SKM-1 (cell line): ENCODE data around the gene GPC6.
"Not testable (repeated sequence)": the region's sequence is repeated elsewhere in the genome, so short reads cannot be mapped to it uniquely, and the experiment has no call there.

Source experiments
- DNase-seq: peaks from one replicate; lab custom pipeline; 2025; ENCODE audit not compliant: unreplicated experiment; lab: John Stamatoyannopoulos, UW

Gene GPC6

GRCh38 chr13:93226623-93227279 lies at the start of gene GPC6:
Gene GPC6, plus strand, starts transcription at chr13:93226807.
- DNase-seq, result peak; percentile 67

- DNase-seq, result no peak
Measured at GRCh38 chr13:93180356-93180969, 46.1 kb upstream of the GPC6 start.

DNA sequence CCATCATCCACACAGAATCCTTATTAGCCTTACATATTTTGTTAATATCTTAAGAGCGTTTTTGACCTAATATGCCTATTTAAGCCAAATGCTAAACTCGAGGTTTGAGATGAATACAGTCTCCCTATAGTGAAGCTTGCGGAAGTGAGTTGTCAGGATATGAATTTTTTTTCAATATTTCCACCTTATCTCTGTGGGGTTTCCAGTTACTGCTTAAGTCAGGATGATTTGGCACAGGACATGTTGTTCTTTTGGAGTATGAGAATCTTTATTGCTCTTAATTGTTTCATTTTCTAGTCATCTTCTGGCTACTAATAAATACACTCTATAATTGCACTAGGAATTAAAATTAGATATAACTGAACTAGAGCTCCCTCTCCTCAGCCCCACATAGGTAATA lies 44.2 kb upstream of the GPC6 start:
- no peak for DNase-seq

- DNase-seq, result no peak
Measured at GRCh38 chr13:93183302-93183701, 43.3 kb upstream of the GPC6 start.

DNA sequence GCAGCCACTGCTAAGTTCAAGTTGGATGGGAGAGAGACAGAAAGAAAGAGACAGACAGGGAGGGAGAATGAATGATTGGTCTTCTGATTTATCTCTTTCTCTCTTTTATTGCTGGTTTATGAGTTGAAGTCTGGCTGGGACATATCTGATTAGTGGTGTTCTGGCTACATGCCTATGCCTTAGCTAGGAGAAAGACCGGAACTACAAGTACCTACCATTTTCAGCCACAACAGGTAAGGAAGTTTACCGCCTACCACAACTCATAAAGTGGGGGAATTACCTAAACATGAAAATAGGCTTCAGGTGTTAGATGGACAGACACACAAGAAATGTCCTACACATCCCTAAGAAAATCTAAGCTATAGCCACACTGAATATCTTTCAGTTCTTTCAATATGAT lies 36.6 kb upstream of the GPC6 start:
- no peak for DNase-seq

DNA sequence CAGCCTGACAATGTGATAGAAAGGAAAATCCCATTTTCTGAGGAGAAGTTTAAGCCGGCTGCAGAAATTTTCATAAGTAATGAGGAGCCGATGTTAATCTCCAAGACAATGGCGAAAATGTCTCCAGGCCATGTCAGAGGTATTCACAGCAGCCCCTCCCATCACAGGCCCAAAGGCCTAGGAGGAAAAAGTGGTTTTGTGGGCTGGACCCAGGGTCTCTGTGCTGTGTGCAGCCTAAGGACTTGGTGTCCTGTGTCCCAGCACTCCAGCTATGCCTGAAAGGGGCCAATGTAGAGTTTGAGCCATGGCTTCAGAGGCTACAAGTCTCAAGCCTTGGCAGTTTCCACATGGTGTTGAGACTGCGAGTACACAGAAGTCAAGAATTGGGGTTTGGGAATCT lies 32.9 kb upstream of the GPC6 start:
- no peak for DNase-seq

- no peak for DNase-seq
Measured at GRCh38 chr13:93199856-93200255, 26.8 kb upstream of the GPC6 start.

DNA sequence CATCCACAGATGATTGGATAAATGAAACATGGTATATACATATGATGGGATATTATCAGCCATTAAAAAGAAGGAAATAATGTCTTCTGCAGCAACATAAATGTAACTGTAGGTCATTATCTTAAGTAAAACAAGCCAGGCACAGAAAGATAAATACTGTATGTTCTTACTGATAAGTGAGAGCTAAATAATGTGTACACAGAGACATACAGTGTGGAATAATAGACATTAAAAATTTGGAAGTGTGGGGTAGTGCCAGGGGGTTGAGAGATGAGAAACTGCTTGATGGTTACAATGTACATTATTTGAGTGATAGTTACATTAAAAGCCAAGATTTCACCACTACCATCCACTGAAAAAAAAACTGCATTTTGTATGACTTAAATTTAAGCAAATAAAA lies 26.0 kb upstream of the GPC6 start:
- no peak for DNase-seq

GRCh38 chr13:93201992-93202558 lies 24.5 kb upstream of the GPC6 start:
- no peak for DNase-seq

DNA sequence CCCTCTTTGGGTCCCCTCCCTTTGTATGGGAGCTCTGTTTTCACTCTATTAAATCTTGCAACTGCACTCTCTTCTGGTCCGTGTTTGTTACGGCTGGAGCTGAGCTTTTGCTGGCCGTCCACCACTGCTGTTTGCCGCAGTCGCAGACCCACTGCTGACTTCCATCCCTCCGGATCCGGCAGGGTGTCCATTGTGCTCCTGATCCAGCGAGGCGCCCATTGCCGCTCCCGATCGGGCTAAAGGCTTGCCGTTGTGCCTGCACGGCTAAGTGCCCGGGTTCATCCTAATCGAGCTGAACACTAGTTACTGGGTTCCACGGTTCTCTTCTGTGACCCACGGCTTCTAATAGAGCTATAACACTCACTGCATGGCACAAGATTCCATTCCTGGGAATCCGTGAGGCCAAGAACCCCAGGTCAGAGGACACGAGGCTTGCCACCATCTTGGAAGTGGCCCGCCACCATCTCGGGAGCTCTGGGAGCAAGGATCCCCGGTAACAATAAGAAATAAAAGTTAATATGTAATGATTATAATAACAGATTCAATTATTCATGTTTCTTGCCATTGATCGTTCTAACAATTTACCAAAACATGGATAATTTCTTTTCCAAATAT lies 19.7 kb upstream of the GPC6 start:
- DNase-seq, result not testable (repeated sequence)

DNA sequence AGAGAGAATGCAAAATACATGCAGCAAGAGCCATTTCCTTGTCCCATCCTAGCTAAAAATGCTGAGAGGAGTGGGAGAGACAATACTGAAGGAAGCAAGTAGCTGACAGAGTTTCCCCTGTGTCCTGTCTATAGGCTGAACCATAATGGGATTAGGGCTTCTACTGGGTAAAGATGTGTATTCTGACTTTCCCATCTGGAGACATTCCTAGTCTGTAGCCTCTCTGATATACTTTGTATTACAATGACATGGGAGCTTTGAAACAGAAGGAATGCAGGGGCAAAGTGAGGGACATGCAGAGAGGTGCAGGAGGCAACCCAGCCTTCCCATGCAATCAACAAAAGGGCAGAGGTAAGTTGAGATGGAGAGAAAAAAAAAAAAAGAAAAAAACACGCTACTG lies 10.5 kb upstream of the GPC6 start:
- no peak for DNase-seq

DNA sequence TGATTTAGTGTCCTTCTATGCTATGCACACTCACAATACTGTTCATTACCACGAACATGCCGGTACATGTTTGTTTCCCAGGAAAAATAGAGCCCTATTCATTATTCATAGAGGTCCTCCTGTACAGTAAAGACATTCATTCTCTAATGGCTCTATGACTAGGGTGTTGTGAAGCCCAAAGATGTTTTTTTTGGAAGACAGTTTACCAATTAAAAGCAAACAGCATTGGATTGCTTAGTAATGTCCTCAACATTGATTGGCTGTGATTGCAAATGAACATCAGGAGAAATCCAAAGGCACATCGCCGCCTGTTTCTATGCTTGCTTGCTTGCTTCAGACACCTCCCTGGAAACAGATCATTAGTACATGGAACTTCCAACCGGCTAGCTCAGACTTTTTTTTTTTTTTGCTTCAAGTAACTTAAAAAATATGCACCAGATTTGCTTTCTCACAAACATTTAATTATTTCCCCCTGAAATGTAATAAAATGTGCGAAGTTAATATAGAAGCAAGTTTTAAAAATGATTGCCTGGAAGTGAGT lies 8.8 kb upstream of the GPC6 start:
- DNase-seq, result no peak

- no peak for DNase-seq
Measured at GRCh38 chr13:93218583-93218982, 8.0 kb upstream of the GPC6 start.

DNA sequence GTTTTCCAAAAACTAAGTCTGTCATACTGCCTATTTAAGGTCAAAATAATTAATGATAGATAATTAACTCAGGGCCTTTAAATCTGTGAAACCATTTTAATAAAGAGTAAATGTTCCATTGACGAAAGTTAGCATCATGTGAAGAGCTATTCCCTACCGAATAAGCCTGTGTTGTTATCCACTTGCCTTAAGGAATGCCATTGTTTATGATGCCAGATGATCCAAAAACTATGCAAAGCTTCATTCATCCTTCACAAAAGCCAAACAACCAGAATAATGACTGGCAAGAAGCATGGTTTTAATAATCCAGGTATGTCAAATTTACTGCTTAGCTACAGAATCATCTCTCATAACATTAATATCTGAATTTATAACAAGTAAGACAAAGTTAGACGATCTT lies 6.5 kb upstream of the GPC6 start:
- no peak for DNase-seq

DNA sequence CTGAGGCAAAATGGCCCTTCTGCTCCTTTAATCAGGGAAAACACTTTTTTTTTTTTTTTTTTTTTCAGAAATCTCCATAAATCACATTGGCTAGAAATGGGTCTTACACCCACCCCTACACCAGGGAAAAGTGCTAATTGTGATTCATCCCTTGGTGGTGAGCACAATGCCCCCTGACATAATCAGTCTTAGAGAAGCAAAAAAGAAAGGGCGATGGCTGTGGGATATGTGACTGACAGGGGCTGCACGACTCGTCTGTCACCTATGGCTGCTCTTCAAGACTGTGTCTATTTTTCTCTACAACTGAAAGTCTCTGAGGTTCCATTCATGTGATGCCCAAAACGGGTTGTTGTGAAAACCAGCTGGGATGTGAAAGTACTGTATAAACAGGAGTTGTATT lies 3.6 kb upstream of the GPC6 start:
- DNase-seq, result no peak

- DNase-seq, result no peak
Measured at GRCh38 chr13:93224535-93224934, 2.1 kb upstream of the GPC6 start.

DNA sequence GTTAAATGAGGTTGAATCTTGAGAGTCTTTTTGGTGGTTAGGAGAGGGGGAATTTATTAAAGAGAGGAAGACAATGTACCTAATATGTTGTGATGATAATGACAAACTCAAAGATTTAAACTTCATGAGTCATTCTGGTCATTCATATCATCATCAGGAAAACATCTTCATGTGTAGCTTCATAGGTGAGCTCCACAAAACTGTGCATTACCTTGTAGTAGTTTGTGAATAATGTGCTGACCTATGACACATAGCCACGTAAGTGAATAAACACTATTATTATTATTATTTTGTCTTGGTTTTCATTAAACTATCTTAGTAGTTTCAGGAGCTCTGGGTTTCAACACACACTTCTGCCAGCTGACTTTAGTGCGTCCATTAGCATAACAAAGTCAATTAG lies 997 bp upstream of the GPC6 start:
- no peak for DNase-seq

DNA sequence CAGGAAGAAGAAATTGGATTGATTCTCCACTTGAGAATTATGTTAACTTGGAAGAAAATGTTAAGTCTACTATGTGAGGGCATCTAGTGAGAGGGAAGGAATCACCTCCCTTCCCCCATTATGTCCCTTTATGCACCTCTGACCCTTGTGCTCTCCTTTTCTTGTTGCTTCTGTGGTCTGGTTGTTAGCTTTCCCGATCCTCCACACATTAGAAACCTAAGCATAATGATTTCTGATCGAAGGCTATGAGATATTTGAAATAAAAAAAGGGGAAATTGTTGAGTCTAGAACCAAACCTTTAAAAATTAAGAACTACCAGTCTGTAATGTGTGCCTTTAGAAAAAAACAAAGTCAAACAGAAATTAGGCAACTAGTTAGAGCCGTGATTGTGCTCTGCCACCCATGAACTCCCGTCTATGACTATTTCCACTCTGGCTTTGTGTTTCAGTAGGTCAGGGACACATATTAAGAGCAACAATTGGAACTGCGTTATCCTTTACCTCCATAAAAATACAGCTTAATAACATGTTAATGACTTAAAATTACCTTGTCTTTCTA lies 463 bp upstream of the GPC6 start:
- DNase-seq, result no peak

DNA sequence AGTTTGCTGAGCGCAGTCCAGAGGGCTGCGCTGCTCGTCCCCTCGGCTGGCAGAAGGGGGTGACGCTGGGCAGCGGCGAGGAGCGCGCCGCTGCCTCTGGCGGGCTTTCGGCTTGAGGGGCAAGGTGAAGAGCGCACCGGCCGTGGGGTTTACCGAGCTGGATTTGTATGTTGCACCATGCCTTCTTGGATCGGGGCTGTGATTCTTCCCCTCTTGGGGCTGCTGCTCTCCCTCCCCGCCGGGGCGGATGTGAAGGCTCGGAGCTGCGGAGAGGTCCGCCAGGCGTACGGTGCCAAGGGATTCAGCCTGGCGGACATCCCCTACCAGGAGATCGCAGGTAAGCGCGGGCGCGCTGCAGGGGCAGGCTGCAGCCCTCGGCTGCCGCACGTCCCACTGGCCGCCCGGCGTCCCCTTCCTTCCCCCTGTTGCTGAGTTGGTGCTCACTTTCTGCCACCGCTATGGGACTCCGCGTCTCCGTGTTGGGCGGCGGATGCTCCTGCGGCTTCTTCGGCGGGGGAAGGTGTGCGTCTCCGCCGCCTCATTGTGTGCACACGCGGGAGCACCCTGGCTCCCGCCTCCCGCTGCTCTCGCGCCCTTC lies 772 bp downstream of the GPC6 start:
- DNase-seq, result no peak

GRCh38 chr13:93227878-93228642 lies 1.5 kb downstream of the GPC6 start:
- DNase-seq, result peak; percentile 72

DNA sequence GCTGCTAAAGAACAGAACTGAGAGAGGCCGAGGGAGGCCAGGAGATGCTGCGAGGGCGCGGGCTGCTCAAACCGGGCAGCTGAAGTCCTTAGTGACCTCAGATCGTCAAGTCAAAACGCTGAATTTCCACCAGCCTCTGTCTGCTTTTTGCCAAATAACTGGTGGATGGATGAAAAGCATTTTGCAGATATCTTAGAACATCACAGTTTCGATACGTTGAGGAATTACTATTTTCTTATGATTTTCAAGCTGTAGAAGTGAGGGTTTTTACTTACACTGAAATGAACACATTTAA lies 2.0 kb downstream of the GPC6 start:
- DNase-seq, result no peak
